SKM-1 treated with dmso at 0.1 percent for 144 hours (cell line): Measurements from ENCODE around the gene LRRC8D.
"Not testable (repeated sequence)": the region's sequence is repeated elsewhere in the genome, so short reads cannot be mapped to it uniquely, and the experiment has no call there.

ENCODE experiments used
- DNase-seq: peaks from one replicate; lab custom pipeline; 2025; ENCODE audit not compliant: unreplicated experiment; lab: John Stamatoyannopoulos, UW

Gene LRRC8D

DNA sequence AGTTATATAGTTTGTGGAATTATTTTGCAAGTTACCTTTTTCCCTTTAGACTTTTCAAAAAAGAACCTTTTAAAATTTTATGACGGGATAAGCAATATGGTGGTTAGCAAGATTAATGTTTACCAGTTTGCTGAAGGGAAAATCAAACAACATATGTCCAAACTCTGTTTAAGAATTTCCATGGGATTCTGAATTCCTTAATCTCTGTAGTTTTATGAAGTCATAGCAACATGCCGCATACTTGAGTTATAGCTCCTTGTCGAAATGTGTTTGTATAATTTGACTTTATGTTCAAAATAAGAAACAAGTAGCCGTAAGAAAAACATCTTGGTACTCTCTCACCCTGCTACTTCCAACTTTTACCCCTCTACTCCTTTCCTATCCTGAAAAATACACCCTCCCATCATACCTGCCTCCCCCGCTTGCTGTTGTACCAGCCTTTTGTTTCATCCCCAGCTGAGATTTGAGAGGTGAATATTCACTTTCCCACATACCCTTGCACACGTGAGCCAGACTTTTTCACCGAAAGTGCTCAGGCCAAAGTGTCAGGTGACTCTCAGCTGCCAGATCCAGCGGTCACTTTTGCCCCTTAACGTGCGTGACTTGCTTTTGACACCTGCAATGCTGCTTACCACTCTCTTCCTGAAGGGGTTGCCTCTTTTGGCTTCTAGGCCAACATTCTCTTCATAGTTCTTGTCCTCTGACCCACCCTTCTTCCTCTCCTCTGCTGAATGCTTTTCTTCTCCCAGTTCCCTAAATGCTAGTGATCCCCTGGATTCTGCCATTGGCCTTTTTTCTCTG is 90.6 kb downstream of the LRRC8D start:
- no peak for DNase-seq

DNA sequence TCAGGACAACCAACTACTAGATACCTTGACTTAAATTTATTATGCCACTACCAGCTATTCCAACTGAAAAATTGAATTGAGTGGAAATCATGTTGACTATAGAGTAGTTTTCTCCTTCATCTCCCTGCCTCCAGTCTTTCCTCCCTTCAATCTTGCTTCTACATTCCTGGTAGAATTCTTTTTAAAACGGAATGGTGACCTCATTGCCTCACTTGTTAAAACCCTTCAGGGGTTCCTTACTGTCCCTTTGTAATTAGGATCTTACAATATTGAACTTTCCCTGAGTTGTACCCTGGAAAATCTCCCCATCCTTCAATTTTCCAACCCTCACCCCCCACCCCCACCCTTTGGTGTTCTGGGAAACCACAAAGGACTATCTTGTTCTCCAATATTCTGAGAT is 91.2 kb downstream of the LRRC8D start:
- DNase-seq, result no peak

DNA sequence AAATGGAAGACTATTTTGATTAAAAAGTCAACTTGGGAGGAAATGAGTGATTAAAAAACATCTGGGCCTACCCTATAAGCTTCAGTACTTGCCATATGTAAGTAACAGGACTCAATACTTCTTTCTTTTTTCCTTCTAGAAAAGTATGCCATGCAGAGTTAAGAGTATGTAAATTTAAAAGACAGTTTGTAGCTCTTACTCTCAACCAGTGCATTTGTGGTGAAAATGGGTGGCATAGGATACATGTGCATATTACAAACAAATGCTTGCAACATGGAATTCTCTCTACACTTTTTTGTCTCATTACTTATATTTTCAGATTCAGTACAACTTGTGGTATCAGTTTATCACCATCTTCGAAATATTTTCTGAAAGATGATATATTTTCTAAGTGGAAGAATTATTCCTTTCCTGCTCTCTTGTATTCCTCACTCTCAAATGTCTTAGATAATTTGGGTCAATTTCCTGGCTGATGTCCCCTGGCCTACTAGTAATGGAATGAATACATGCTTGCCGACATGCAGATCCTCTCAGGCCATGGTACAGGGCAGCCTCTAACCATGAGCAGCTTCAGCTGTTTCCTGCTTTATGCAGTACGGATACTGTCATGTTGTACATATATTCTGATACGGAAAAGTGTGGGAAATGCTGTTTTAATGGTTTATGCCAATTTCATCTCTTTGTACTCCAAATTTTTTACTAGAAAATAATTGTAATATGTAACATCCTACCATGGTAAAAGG is 92.7 kb downstream of the LRRC8D start:
- no peak for DNase-seq

DNA sequence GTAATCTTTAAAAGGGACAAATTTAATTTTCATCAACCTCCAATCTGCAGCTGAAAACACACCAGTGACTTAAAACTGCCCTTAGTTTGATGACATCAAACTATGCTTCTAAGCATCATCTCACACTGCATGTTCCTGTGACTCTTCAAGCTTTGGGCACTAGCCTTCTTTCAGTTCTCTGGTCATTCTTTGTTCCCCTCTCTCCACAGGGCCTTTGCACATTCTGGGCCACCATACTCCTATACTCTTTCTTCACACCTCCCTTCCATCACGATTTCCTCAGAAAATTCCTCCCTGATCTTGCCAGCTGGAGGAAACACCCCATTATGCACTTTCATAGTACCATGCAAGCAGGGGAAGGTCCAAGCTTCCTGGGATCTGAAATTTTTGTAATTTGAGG is 96.5 kb downstream of the LRRC8D start:
- DNase-seq, result no peak

DNA sequence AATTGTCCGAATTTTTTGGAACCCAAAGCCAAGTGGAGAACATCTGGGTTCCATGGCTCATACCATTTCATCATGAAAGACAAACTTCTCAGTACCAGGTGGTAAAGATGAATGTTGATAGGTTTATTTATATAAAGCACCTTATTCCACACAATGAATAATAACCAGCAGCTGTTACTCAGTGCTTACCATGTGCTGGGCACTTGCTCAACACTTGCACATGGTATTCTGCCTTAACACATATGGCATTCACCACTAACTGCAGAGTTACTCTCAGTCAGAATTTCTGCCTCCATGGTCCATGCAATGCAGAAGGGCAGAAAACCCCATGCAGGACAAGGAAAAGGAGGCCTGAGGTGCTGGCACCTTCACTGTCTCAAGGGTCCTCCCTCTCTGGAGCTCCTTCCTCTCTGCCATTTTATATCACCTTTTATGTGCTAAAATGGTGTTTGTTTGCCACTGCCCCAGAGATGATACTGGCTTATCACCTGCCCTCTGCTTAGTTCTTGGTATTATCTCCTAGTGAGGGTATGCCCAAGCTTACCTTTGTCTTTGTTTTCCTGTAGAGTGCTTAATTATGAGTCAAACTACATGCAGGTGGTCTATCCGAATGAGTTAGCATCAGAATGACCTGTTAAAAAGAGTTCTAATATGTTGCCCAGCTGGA is 97.4 kb downstream of the LRRC8D start:
- DNase-seq, result no peak

DNA sequence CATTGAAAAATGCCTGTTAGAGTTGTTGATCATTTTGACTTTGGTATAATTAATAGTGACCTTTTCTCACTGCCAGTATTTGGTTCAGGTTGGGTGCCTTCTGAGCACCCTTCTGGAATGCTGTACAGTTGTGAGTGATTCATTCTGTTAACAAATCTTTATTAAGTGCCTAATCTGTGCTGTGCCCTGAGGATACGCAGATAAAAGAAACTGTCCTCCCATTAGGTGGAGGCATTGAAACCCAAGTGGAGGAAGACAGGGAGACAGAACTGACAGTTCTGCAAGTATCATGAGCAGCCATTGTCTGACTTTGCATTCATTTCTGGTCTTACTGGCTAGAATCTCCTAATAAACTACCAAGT is 97.9 kb downstream of the LRRC8D start:
- no peak for DNase-seq

DNA sequence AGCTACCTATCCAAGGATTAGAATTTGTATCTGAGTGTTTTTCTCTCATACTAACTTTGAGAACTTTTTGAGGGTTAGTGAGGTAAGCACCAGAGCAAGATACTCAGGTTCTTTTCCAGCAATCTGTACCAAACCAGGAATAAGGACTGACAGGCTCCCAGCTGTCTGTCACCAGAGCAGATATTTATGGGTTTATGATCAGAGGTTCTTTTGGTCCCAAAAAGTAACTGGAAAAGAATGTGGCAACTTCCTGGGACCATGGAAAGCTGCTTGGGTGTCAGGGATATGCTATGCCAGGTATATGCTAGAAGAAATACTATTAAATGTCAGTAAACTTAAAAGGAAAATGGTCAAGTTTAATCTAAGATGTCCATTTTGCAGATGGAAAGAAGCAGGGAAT is 98.3 kb downstream of the LRRC8D start:
- no peak for DNase-seq

DNA sequence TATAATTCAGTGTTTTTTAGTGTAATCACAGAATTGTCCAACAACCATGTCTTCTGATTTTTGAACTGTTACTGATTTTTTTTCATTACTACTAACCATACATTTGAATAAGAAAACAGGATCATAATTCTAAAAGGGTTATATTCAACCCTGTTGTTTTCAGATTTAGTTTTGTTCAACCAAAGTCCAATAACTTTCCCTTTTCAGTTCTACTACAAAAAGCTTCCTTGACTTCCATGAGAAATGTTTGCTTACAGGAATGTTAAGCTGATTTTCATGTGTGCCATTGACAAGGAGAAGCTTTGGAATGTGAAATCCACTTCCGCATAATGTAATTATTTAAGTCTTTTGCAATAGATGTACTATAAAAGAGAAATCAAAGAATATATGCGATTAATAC is 102.1 kb downstream of the LRRC8D start:
- DNase-seq, result no peak

DNA sequence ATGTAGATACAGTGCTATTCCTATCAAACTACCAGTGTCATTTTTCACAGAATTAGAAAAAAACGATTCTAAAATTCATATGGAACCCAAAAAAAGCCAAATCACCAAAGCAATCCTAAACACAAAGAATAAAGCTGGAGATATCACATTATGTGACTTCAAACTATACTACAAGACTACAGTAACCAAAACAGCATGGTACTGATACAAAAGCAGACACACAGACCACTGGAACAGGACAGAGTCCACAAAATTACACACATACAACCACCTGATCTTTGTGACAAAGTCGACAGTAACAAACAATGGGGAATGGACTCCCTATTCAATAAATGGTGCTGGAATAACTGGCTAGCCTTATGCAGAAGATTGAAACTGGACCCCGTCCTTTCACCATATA is 102.7 kb downstream of the LRRC8D start:
- no peak for DNase-seq

DNA sequence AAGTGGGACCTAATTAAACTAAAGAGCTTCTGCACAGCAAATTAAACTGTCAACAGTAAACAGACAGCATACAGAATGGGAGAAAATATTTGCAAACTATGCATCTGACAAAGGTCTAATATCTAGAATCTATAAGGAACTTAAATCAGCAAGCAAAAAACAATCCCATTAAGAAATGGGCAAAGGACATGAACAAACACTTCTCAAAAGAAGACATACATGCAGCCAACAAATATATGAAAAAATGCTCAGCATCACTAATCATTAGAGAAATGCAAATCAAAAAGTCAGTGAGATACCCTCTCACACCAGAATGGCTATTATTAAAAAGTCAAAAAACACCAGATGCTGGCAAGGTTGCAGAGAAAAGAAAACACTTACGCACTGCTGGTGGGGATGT is 103.2 kb downstream of the LRRC8D start:
- DNase-seq, result not testable (repeated sequence)

DNA sequence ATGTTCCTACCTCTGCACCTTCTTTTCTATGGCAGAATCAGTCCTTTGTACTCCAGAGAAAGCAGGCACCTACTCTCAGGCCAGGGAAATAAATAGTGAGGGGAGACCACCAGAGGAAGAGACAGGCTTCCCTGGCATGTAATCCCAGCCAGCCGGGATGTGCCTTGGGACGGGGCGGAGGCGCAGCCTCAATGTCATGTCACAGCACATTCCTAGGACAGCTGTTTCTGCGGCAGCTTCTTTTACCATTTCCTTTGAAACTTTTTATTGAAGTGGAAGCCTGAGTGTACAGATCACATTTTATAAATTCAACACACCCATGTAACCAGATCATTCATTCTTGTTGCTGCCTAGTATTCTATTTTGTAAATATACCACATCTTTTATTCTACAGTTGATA is 106.2 kb downstream of the LRRC8D start:
- DNase-seq, result no peak

DNA sequence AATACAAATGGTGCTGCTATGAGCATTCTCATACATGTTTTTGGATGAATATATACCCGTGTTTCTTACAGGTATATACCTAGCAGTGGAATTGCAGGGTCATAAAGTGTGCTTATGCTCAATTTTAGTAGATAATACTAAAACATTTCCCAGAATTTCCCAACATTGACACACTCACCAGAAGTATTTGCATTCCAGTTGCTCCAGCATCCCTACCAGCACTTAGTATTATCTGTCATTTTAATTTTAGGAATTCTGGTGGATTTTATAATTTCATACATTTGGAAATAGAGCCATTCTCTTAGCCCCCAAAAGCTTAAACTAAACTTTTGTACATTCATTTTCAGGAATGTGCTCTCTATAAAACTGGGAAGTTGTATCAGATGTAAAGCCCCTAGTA is 106.6 kb downstream of the LRRC8D start:
- DNase-seq, result no peak

DNA sequence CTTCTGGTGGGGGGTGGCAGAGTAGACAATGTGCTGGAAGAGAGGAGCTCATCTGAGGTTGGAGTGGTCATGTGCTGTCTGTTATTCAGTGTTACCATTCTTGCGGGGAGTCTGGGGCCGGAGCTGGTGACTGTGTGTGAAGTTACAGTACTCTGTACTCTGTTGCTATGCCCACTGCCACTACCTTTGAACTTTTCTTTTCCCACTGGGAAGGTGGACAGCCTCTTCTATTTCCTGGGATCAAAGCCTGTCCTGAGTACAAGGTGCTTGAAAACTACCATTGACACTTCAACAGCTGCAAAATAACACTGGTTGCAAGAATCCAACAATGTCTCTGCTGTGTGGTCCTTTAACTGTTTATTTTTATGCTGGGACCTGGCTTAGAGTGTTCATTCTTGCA is 107.7 kb downstream of the LRRC8D start:
- DNase-seq, result no peak

DNA sequence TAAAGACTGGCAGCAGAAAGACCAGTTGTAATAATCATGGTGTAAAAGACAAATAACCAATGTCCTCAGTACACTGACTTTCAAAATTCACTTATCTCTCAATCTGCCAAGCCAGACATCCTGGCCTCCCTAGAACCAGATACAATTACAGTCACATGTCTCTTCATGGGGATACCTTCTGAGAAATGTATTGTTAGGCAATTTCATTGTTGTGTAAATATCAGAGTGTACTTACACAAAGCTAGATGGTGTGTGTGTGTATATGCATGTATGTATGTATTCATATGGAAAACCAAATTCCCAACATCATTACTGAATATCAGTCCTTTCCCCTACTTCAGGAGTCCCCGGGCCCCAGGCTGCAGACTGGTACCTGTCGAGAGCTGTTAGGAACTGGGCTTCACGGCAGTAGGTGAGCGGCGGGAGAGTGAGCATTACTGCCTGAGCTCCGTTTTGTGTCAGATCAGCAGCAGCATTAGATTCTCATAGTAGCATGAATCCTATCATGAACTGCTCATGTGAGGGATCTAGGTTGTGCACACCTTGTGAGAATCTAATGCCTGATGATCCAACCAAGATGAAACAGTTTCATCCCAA is 108.7 kb downstream of the LRRC8D start:
- no peak for DNase-seq

DNA sequence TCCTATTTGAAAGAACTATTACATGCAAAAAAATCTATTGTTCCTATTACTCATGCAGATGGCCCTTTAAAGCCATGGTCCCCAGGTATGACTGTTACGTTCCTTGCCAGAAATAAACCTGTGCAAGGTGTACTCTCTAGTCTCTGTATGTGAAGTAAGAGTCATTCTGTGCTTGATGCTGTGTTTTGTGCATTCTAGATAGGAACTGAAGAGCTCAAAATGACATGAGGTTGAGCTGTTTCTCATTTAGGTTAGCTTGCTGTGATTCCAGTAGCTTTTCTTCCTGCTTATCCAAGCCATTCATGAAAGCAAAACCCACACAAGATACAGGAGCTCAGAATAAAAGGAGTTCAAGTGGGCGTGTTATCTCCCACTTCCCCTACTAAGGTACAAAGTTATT is 109.7 kb downstream of the LRRC8D start:
- no peak for DNase-seq

DNA sequence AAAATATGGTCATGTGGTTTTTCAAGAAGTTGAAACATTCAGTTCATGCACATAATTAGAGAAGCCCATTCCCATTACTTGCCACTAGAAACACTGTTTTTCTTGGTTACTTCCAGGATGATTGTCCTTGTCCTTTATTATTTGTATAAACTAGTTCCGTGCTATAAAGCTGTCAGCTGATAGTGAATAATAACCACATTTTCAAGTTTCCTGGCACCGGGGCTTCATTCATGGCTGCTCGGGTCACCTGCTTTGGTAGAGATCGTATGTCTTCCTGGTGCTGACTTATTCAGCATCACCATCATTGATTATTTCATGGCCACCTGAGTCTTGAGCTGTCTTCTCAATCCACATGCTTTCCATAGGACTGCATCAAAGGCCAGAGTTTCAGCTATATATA is 111.1 kb downstream of the LRRC8D start:
- no peak for DNase-seq

DNA sequence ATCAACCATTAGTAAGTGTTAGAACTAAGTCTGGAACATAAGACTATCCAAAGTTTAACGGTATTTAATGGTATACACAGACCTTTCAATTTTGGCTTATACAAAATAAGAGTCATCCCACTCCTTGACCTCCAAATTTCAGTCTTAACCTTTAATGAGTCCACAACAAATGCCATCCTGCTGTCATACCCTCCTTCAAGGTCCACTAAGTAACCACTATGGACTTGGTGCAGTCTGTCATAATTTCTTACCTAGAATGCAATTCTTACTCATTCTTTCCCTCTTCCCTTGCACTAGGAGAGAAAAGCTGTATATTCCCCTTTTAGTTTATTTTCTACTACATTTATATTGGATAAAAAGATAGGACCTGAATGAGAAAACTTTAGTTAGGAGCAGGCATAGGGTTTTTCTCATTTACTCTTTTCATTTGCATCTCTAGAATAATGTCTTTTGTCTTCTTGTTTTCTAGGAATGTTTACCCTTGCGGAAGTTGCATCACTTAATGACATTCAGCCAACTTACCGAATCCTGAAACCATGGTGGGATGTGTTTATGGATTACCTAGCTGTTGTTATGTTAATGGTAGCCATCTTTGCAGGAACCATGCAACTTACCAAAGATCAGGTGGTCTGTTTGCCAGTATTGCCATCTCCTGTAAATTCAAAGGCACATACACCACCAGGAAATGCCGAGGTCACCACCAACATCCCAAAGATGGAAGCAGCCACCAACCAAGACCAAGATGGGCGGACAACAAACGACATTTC is 111.9 kb downstream of the LRRC8D start:
- DNase-seq, result no peak

DNA sequence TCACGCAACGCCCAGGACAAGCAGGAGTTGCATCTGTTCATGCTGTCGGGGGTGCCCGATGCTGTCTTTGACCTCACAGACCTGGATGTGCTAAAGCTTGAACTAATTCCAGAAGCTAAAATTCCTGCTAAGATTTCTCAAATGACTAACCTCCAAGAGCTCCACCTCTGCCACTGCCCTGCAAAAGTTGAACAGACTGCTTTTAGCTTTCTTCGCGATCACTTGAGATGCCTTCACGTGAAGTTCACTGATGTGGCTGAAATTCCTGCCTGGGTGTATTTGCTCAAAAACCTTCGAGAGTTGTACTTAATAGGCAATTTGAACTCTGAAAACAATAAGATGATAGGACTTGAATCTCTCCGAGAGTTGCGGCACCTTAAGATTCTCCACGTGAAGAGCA is 113.6 kb downstream of the LRRC8D start:
- no peak for DNase-seq

DNA sequence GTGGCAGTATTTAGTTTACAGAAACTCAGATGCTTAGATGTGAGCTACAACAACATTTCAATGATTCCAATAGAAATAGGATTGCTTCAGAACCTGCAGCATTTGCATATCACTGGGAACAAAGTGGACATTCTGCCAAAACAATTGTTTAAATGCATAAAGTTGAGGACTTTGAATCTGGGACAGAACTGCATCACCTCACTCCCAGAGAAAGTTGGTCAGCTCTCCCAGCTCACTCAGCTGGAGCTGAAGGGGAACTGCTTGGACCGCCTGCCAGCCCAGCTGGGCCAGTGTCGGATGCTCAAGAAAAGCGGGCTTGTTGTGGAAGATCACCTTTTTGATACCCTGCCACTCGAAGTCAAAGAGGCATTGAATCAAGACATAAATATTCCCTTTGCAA is 114.4 kb downstream of the LRRC8D start:
- DNase-seq, result no peak

DNA sequence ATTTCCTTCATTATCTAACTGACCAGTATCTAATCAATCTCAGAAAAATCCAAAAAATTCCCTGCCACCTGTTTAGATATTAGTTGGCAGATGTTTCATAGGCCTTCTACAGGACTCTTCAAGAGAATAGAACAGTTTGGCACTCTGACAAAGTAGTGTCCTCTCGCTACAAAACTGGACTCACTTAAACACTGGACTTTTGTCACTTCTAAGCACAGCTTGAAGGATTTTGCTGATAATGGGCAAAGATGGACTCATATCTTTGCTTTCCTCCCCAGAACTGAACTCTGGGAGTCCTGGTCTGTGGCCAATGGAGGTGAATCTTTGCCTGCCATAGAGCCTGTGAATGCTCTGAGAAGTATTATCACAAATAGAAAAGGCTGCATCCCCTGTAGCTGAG is 115.9 kb downstream of the LRRC8D start:
- no peak for DNase-seq
